T-helper 1 cell treated with Interleukin-12 subunit alpha and Interleukin-12 subunit beta and Interleukin-4 antibody, amounts not matched to agents 30 μg/mL and 1 μg/mL, for 36 hours (primary cell): ENCODE data around the gene SORT1.

Experiments
- H3K27ac Mint-ChIP-seq: one replicate; pipeline ENCODE4 v1.8.0; 2021; ENCODE audit warnings: mild to moderate bottlenecking, mixed read lengths
- H3K27me3 Mint-ChIP-seq: one replicate; pipeline ENCODE4 v1.8.0; 2021; ENCODE audit warnings: low read depth, mixed read lengths
- H3K36me3 Mint-ChIP-seq: one replicate; pipeline ENCODE4 v1.8.0; 2021; ENCODE audit warnings: low read depth, mixed read lengths
- H3K4me1 Mint-ChIP-seq: one replicate; pipeline ENCODE4 v1.8.0; 2021; ENCODE audit warnings: low read depth, mixed read lengths
- H3K4me3 Mint-ChIP-seq: one replicate; pipeline ENCODE4 v1.8.0; 2021; ENCODE audit warnings: mild to moderate bottlenecking, moderate library complexity, mixed read lengths
- H3K9me3 Mint-ChIP-seq: one replicate; pipeline ENCODE4 v1.8.0; 2021; ENCODE audit warnings: mixed read lengths

Gene SORT1

GRCh38 chr1:109392788-109393616 is 4.7 kb downstream of the SORT1 start:
- H3K4me3 Mint-ChIP-seq, result no peak overlapping the region
- peaks cover 12% of the 10 kb centered on the region for H3K4me1 Mint-ChIP-seq
- peaks cover 69% of the 10 kb centered on the region for H3K27me3 Mint-ChIP-seq
- H3K9me3 Mint-ChIP-seq, result no peaks in the 10 kb centered on the region
- no peak overlapping the region for H3K27ac Mint-ChIP-seq
- no peaks in the 10 kb centered on the region for H3K36me3 Mint-ChIP-seq

- no peak overlapping the region for H3K27ac Mint-ChIP-seq
- H3K4me1 Mint-ChIP-seq, result peaks cover 12% of the 10 kb centered on the region
- H3K9me3 Mint-ChIP-seq, result no peaks in the 10 kb centered on the region
- no peaks in the 10 kb centered on the region for H3K36me3 Mint-ChIP-seq
- peaks cover 66% of the 10 kb centered on the region for H3K27me3 Mint-ChIP-seq
- no peak overlapping the region for H3K4me3 Mint-ChIP-seq
These were observed 5.5 kb downstream of the SORT1 start for GRCh38 chr1:109392037-109392787.

GRCh38 chr1:109391626-109392025 is 6.1 kb downstream of the SORT1 start:
- no peaks in the 10 kb centered on the region for H3K36me3 Mint-ChIP-seq
- H3K4me3 Mint-ChIP-seq, result no peak overlapping the region
- H3K4me1 Mint-ChIP-seq, result peaks cover 12% of the 10 kb centered on the region
- H3K27me3 Mint-ChIP-seq, result peaks cover 62% of the 10 kb centered on the region
- H3K9me3 Mint-ChIP-seq, result no peaks in the 10 kb centered on the region
- no peak overlapping the region for H3K27ac Mint-ChIP-seq

- Mint-ChIP-seq H3K27ac (no peak overlapping the region), H3K4me3 (no peak overlapping the region), H3K4me1 (peaks cover 12% of the 10 kb centered on the region), H3K9me3 (no peaks in the 10 kb centered on the region), H3K36me3 (no peaks in the 10 kb centered on the region), H3K27me3 (peaks cover 59% of the 10 kb centered on the region)
These were observed 6.6 kb downstream of the SORT1 start for GRCh38 chr1:109391157-109391556.

GRCh38 chr1:109389638-109390341 is 7.9 kb downstream of the SORT1 start:
- H3K4me1 Mint-ChIP-seq, result peaks cover 13% of the 10 kb centered on the region
- H3K27me3 Mint-ChIP-seq, result peaks cover 46% of the 10 kb centered on the region
- H3K4me3 Mint-ChIP-seq, result no peak overlapping the region
- H3K36me3 Mint-ChIP-seq, result no peaks in the 10 kb centered on the region
- no peak overlapping the region for H3K27ac Mint-ChIP-seq
- no peaks in the 10 kb centered on the region for H3K9me3 Mint-ChIP-seq

GRCh38 chr1:109388884-109389637 is 8.7 kb downstream of the SORT1 start:
- Mint-ChIP-seq H3K9me3 (no peaks in the 10 kb centered on the region), H3K4me1 (peaks cover 13% of the 10 kb centered on the region), H3K27ac (no peak overlapping the region), H3K36me3 (no peaks in the 10 kb centered on the region), H3K4me3 (no peak overlapping the region), H3K27me3 (peaks cover 39% of the 10 kb centered on the region)

GRCh38 chr1:109388208-109388711 is 9.5 kb downstream of the SORT1 start:
- no peaks in the 10 kb centered on the region for H3K36me3 Mint-ChIP-seq

GRCh38 chr1:109386054-109386717 is 11.5 kb downstream of the SORT1 start:
- H3K9me3 Mint-ChIP-seq, result no peaks in the 10 kb centered on the region
- H3K4me3 Mint-ChIP-seq, result no peak overlapping the region
- peaks cover 23% of the 10 kb centered on the region for H3K27me3 Mint-ChIP-seq
- peaks cover 8% of the 10 kb centered on the region for H3K4me1 Mint-ChIP-seq
- H3K36me3 Mint-ChIP-seq, result no peaks in the 10 kb centered on the region
- H3K27ac Mint-ChIP-seq, result no peak overlapping the region

More at GRCh38 chr1:109388208-109388711, 9.5 kb downstream of the SORT1 start:
- Mint-ChIP-seq H3K27me3 (peaks cover 34% of the 10 kb centered on the region), H3K4me1 (peaks cover 13% of the 10 kb centered on the region), H3K9me3 (no peaks in the 10 kb centered on the region), H3K4me3 (no peak overlapping the region), H3K27ac (no peak overlapping the region)

GRCh38 chr1:109385417-109385816 is 12.3 kb downstream of the SORT1 start:
- H3K9me3 Mint-ChIP-seq, result no peaks in the 10 kb centered on the region
- no peaks in the 10 kb centered on the region for H3K36me3 Mint-ChIP-seq
- no peak overlapping the region for H3K4me3 Mint-ChIP-seq
- no peak overlapping the region for H3K27ac Mint-ChIP-seq
- peaks cover 8% of the 10 kb centered on the region for H3K4me1 Mint-ChIP-seq
- peaks cover 22% of the 10 kb centered on the region for H3K27me3 Mint-ChIP-seq

GRCh38 chr1:109383854-109384253 is 13.9 kb downstream of the SORT1 start:
- no peak overlapping the region for H3K4me3 Mint-ChIP-seq
- H3K27ac Mint-ChIP-seq, result no peak overlapping the region
- H3K36me3 Mint-ChIP-seq, result no peaks in the 10 kb centered on the region
- H3K9me3 Mint-ChIP-seq, result no peaks in the 10 kb centered on the region
- H3K4me1 Mint-ChIP-seq, result peaks cover 4% of the 10 kb centered on the region
- H3K27me3 Mint-ChIP-seq, result peaks cover 8% of the 10 kb centered on the region

GRCh38 chr1:109383087-109383779 is 14.5 kb downstream of the SORT1 start:
- H3K36me3 Mint-ChIP-seq, result no peaks in the 10 kb centered on the region
- H3K9me3 Mint-ChIP-seq, result no peaks in the 10 kb centered on the region
- H3K27ac Mint-ChIP-seq, result no peak overlapping the region
- H3K4me1 Mint-ChIP-seq, result peaks cover 4% of the 10 kb centered on the region
- H3K4me3 Mint-ChIP-seq, result no peak overlapping the region
- H3K27me3 Mint-ChIP-seq, result peaks cover 6% of the 10 kb centered on the region

- Mint-ChIP-seq H3K4me3 (no peak overlapping the region), H3K27ac (no peak overlapping the region), H3K4me1 (peaks cover 4% of the 10 kb centered on the region), H3K9me3 (no peaks in the 10 kb centered on the region), H3K27me3 (peaks cover 3% of the 10 kb centered on the region), H3K36me3 (no peaks in the 10 kb centered on the region)
These were observed 16.1 kb downstream of the SORT1 start for GRCh38 chr1:109381573-109381972.

GRCh38 chr1:109379907-109380306 is 17.8 kb downstream of the SORT1 start:
- Mint-ChIP-seq H3K4me1 (peaks cover 7% of the 10 kb centered on the region), H3K4me3 (no peak overlapping the region), H3K27me3 (peaks cover 3% of the 10 kb centered on the region), H3K36me3 (peaks cover under 1% of the 10 kb centered on the region), H3K9me3 (peaks cover under 1% of the 10 kb centered on the region), H3K27ac (no peak overlapping the region)
